NCI-H1105 (cell line): ENCODE results near the gene SH3PXD2A.

Source experiments
- DNase-seq: peaks from one replicate; lab custom pipeline; 2025; lab: John Stamatoyannopoulos, UW

The SH3PXD2A gene

GRCh38 chr10:103582331-103583123 is 272.8 kb downstream of the SH3PXD2A start:
- no peak for DNase-seq

- no peak for DNase-seq
These were observed 273.9 kb downstream of the SH3PXD2A start for GRCh38 chr10:103581499-103581898.

GRCh38 chr10:103580430-103580829 is 274.9 kb downstream of the SH3PXD2A start:
- DNase-seq = no peak

- no peak for DNase-seq
These were observed 275.4 kb downstream of the SH3PXD2A start for GRCh38 chr10:103580011-103580410.

- DNase-seq = no peak
These were observed 276.5 kb downstream of the SH3PXD2A start for GRCh38 chr10:103578782-103579382.

GRCh38 chr10:103576862-103577261 is 278.5 kb downstream of the SH3PXD2A start:
- DNase-seq = no peak

- no peak for DNase-seq
These were observed 279.3 kb downstream of the SH3PXD2A start for GRCh38 chr10:103576076-103576471.

GRCh38 chr10:103575416-103576075 is 279.8 kb downstream of the SH3PXD2A start:
- DNase-seq = no peak

GRCh38 chr10:103574097-103575061 is 281.0 kb downstream of the SH3PXD2A start:
- DNase-seq = no peak

- no peak for DNase-seq
These were observed 282.2 kb downstream of the SH3PXD2A start for GRCh38 chr10:103573205-103573487.

- DNase-seq = no peak
These were observed 282.8 kb downstream of the SH3PXD2A start for GRCh38 chr10:103572347-103573204.

- DNase-seq = no peak
These were observed 283.8 kb downstream of the SH3PXD2A start for GRCh38 chr10:103571656-103571975.

- DNase-seq = no peak
These were observed 284.3 kb downstream of the SH3PXD2A start for GRCh38 chr10:103570844-103571655.

- no peak for DNase-seq
These were observed 285.5 kb downstream of the SH3PXD2A start for GRCh38 chr10:103569896-103570295.

GRCh38 chr10:103568505-103568904 is 286.9 kb downstream of the SH3PXD2A start:
- no peak for DNase-seq

GRCh38 chr10:103566536-103566935 is 288.8 kb downstream of the SH3PXD2A start:
- DNase-seq = no peak

- no peak for DNase-seq
These were observed 290.4 kb downstream of the SH3PXD2A start for GRCh38 chr10:103564776-103565520.

- DNase-seq = no peak
These were observed 291.3 kb downstream of the SH3PXD2A start for GRCh38 chr10:103564116-103564501.

- no peak for DNase-seq
These were observed 291.9 kb downstream of the SH3PXD2A start for GRCh38 chr10:103563231-103564115.
